Natural killer cell treated with Interleukin-12 subunit alpha and Interleukin-12 subunit beta and Interleukin-15 and Interleukin-18, amount 100 ng/mL, for 72 hours (primary cell): ENCODE data around the gene BOD1L1. TPM values are rescaled to one million over a fixed set of nuclear protein-coding genes. Genes with fewer than 3 reads are reported as not detected.

Experiments
- ATAC-seq, 2 donors: fragments of 150-1000 bp; cut with Tn5 transposase in 1 of 2; sonication (Bioruptor Pico), chemical (Tn5 transposase) in 1 of 2; 2 replicates each; pipeline ENCODE4 v1.10.0; 2021
- DNase-seq: peaks from one replicate; pipeline ENCODE4 v3.0.0; 2022; ENCODE audit warnings: low spot score
- H3K27ac Mint-ChIP-seq, 2 donors: 1 replicate in 1 of 2; 2 replicates in 1 of 2; pipeline ENCODE4 v1.8.0; 2022; ENCODE audit warnings: mixed read lengths in 2 of 2, mild to moderate bottlenecking in 1 of 2, moderate library complexity in 1 of 2
- H3K27me3 Mint-ChIP-seq, 2 donors: 1 replicate in 1 of 2; 2 replicates in 1 of 2; pipeline ENCODE4 v1.8.0; 2022; ENCODE audit warnings: mixed read lengths in 2 of 2
- H3K36me3 Mint-ChIP-seq: one replicate; pipeline ENCODE4 v1.8.0; 2022; ENCODE audit warnings: mixed read lengths
- H3K4me1 Mint-ChIP-seq, 2 donors: 1 replicate in 1 of 2; 2 replicates in 1 of 2; pipeline ENCODE4 v1.8.0; 2022; ENCODE audit warnings: low read depth in 2 of 2, mixed read lengths in 2 of 2, mild to moderate bottlenecking in 1 of 2
- H3K4me3 Mint-ChIP-seq: one replicate; pipeline ENCODE4 v1.8.0; 2022; ENCODE audit warnings: mixed read lengths
- H3K9me3 Mint-ChIP-seq: 2 replicates; pipeline ENCODE4 v1.8.0; 2022; ENCODE audit warnings: mixed read lengths
- total RNA-seq, 2 donors: library from RNA; stranded (reverse); gene quantifications; one replicate each; pipeline ENCODE4 v1.2.3, GENCODE V29; 2022

Gene BOD1L1
- total RNA-seq, 2 donors from 2014 or later, result 41.4 to 43.5 TPM

GRCh38 chr4:13527192-13527980, 100.1 kb downstream of the BOD1L1 start:
- Mint-ChIP-seq H3K27ac (no peak overlapping the region), H3K4me1 (peaks cover 16 to 28% of the 10 kb centered on the region in 2 donors), H3K27me3 (peaks cover 42 to 63% of the 10 kb centered on the region in 2 donors), H3K36me3 (peaks cover 5% of the 10 kb centered on the region), H3K4me3 (peak overlapping the region; percentile 73), H3K9me3 (no peaks in the 10 kb centered on the region)
- DNase-seq (no peak), ATAC-seq (no peak)

DNA sequence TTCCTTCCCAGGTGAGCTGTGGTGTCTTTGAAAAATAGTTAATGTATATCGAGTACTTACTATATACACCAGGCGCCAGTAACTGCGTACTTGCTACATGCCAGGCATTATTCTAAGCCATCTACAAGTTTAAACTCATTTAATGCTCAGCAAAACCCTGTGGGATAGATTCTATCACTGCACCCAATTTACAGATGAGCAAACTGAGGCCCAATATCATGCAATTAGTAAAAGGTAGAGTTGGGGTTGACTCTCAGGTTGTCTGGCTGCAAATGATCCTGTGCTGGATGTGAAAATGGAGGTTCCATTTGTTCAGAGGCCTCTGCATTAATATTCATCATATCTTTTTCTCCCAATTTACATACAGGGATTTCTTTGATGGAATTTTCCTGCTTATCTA, 100.9 kb downstream of the BOD1L1 start:
- no peak for DNase-seq

DNA sequence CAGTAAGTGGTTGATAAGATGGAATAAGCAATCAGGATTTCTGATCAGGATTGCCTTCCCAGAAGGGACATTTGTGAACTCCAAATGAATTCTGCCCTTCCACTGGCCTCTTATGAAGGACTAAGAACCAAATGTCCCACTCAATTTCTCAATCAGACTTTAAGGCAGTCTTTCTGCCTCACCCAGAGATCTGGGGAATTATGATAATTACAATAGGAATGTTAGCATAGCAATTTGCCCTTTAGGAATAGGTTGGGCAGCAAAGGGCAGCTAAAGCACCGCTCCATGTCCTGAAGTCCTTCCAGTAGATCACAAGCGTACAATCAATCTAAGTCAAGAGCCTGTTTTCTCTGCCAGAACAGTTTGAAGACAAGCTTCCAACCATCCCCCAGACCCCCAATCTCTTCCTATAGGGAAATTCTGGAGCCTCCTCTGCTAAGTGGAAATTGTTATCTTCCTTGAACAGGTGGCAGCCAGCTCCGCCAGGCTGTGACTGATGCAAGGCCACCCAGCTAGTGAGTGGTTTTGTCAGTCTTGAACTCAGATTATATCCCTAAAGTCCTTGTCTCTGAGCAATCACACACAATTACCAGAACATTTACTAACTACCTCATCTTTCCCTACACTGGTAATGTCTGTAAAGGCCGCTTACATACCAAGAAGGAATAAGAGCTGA, 101.8 kb downstream of the BOD1L1 start:
- peaks cover 5% of the 10 kb centered on the region for H3K36me3 Mint-ChIP-seq
- no peak for ATAC-seq
- H3K4me1 Mint-ChIP-seq, result peaks cover 16 to 21% of the 10 kb centered on the region in 2 donors
- no peak overlapping the region for H3K27ac Mint-ChIP-seq
- H3K9me3 Mint-ChIP-seq, result no peaks in the 10 kb centered on the region
- H3K4me3 Mint-ChIP-seq, result no peak overlapping the region
- H3K27me3 Mint-ChIP-seq, result peaks cover 37 to 47% of the 10 kb centered on the region in 2 donors
- no peak for DNase-seq

More for the DNA sequence above, 100.9 kb downstream of the BOD1L1 start:
- no peak overlapping the region for H3K27ac Mint-ChIP-seq
- H3K4me1 Mint-ChIP-seq, result peaks cover 16 to 28% of the 10 kb centered on the region in 2 donors
- no peaks in the 10 kb centered on the region for H3K9me3 Mint-ChIP-seq
- no peak overlapping the region for H3K4me3 Mint-ChIP-seq
- peaks cover 44 to 56% of the 10 kb centered on the region in 2 donors for H3K27me3 Mint-ChIP-seq
- H3K36me3 Mint-ChIP-seq, result peaks cover 5% of the 10 kb centered on the region
- ATAC-seq, result no peak

- no peak for DNase-seq
- Mint-ChIP-seq H3K27ac (no peak overlapping the region), H3K9me3 (no peaks in the 10 kb centered on the region), H3K4me1 (peaks cover 16 to 21% of the 10 kb centered on the region in 2 donors), H3K36me3 (peaks cover 5% of the 10 kb centered on the region), H3K27me3 (peaks cover 34 to 37% of the 10 kb centered on the region in 2 donors), H3K4me3 (no peak overlapping the region)
- ATAC-seq, result no peak
These were observed 102.9 kb downstream of the BOD1L1 start for GRCh38 chr4:13524504-13525243.

- H3K27ac Mint-ChIP-seq, result no peak overlapping the region
- H3K27me3 Mint-ChIP-seq, result peaks cover 34 to 39% of the 10 kb centered on the region in 2 donors
- ATAC-seq (no peak), DNase-seq (no peak)
- no peak overlapping the region for H3K4me3 Mint-ChIP-seq
- no peaks in the 10 kb centered on the region for H3K9me3 Mint-ChIP-seq
- H3K4me1 Mint-ChIP-seq, result peaks cover 13 to 16% of the 10 kb centered on the region in 2 donors
- H3K36me3 Mint-ChIP-seq, result peaks cover 3% of the 10 kb centered on the region
These were observed 103.7 kb downstream of the BOD1L1 start for GRCh38 chr4:13523591-13524503.

GRCh38 chr4:13523105-13523477, 104.4 kb downstream of the BOD1L1 start:
- peaks cover 6 to 8% of the 10 kb centered on the region in 2 donors for H3K4me1 Mint-ChIP-seq
- no peak overlapping the region for H3K4me3 Mint-ChIP-seq
- H3K36me3 Mint-ChIP-seq, result no peaks in the 10 kb centered on the region
- no peak overlapping the region for H3K27ac Mint-ChIP-seq
- no peak for DNase-seq
- no peak for ATAC-seq
- H3K9me3 Mint-ChIP-seq, result no peaks in the 10 kb centered on the region
- H3K27me3 Mint-ChIP-seq, result peaks cover 32 to 38% of the 10 kb centered on the region in 2 donors

DNA sequence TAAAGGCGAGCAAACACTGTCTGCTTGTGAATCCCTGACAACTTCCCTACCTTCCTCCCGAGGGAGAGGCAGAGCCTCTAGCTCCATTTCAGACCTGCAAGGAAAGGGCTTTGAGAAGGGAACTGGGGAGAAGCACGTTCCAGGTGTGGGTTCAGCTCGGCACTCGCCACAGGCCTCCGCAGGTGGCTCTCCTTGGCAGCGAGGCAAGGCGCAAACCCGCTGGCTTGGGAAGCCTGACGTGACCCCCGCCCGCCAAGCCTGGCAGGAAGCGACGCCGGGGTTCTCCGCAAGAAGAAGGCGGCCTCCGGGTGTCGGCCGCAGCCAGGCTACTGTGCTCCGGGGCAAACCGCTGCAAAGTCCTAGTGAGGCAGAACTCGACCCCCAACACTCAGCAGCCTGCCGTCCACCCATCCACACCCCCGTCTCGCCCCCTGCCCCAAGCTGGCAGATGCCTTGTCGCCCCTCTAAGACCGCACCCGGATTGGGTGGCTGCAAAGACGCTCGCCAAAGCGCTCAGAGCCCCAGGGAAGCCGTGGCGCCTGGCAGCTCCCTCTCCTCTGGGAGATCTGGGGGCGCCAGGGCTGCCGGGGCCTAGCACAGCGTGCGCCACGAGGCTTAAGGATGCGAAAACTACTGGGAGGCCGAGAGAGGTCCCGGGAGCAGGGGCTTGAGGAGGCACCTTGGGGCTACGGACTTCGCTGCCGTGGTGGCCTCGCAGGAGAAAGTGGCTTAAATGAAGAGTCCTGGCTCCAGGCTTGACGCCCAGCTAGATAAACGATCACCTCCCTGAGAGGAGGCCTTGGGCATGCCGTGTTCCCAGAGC, 105.0 kb downstream of the BOD1L1 start:
- H3K9me3 Mint-ChIP-seq, result no peaks in the 10 kb centered on the region
- DNase-seq (no peak), ATAC-seq (no peak)
- no peaks in the 10 kb centered on the region for H3K36me3 Mint-ChIP-seq
- no peak overlapping the region for H3K4me3 Mint-ChIP-seq
- H3K4me1 Mint-ChIP-seq, result peaks cover 4 to 7% of the 10 kb centered on the region in 2 donors
- peaks cover 32 to 38% of the 10 kb centered on the region in 2 donors for H3K27me3 Mint-ChIP-seq
- no peak overlapping the region for H3K27ac Mint-ChIP-seq

GRCh38 chr4:13521047-13521446, 106.5 kb downstream of the BOD1L1 start:
- H3K4me3 Mint-ChIP-seq, result no peak overlapping the region
- H3K9me3 Mint-ChIP-seq, result no peaks in the 10 kb centered on the region
- H3K36me3 Mint-ChIP-seq, result peaks cover 3% of the 10 kb centered on the region

More at GRCh38 chr4:13521047-13521446, 106.5 kb downstream of the BOD1L1 start:
- H3K27ac Mint-ChIP-seq, result no peak overlapping the region
- DNase-seq (no peak), ATAC-seq (no peak)
- H3K4me1 Mint-ChIP-seq, result peaks cover 0 to 4% of the 10 kb centered on the region in 2 donors
- H3K27me3 Mint-ChIP-seq, result peaks cover 32 to 33% of the 10 kb centered on the region in 2 donors

Other genes starting within 250 kb of the BOD1L1 start
- gene RAB28, start 143.4 kb downstream of the BOD1L1 start, total RNA-seq, result 10 to 100 TPM; 16.7 to 17.7 TPM
- gene NKX3-2, start 83.2 kb downstream of the BOD1L1 start, total RNA-seq, result not detected